Activated CD4-positive, alpha-beta memory T cell treated with anti-CD3 and anti-CD28 coated beads for 36 hours (primary cell): Measurements from ENCODE around the gene PTPRQ. TPM values are rescaled to one million over a fixed set of nuclear protein-coding genes. Genes with fewer than 3 reads are reported as not detected.

ENCODE experiments used
- CTCF ChIA-PET: fragments of 350-600 bp; sonication (Branson Sonifier 250); formaldehyde crosslinking; loops from one replicate; lab custom pipeline; 2021; ENCODE audit warnings: antibody characterized with exemption, inconsistent platforms; lab: Charles Lee
- POLR2A ChIA-PET: fragments of 350-600 bp; sonication (Branson Sonifier 250); formaldehyde crosslinking; loops from one replicate; lab custom pipeline; 2021; ENCODE audit warnings: antibody characterized with exemption; lab: Charles Lee
- DNase-seq: peaks from one replicate; pipeline ENCODE4 v3.0.0-alpha.2; 2020
- H3K27ac Mint-ChIP-seq: one replicate; pipeline ENCODE4 v1.8.0; 2021; ENCODE audit warnings: mixed read lengths
- H3K27me3 Mint-ChIP-seq: one replicate; pipeline ENCODE4 v1.8.0; 2021; ENCODE audit warnings: mixed read lengths
- H3K36me3 Mint-ChIP-seq: one replicate; pipeline ENCODE4 v1.8.0; 2021; ENCODE audit warnings: mixed read lengths
- H3K4me1 Mint-ChIP-seq: one replicate; pipeline ENCODE4 v1.8.0; 2021; ENCODE audit warnings: low read depth, mixed read lengths
- H3K4me3 Mint-ChIP-seq: one replicate; pipeline ENCODE4 v1.8.0; 2021; ENCODE audit warnings: mild to moderate bottlenecking, mixed read lengths
- H3K9me3 Mint-ChIP-seq: one replicate; pipeline ENCODE4 v1.8.0; 2021; ENCODE audit warnings: mixed read lengths
- intact Hi-C: fragments of 100-400 bp; cut with micrococcal nuclease; formaldehyde crosslinking; loops from one replicate; pipeline ENCODE4 v1.15.1; 2023
- total RNA-seq, 2 experiments: library from RNA; stranded (reverse); gene quantifications; one replicate each; pipeline ENCODE4 v1.2.3, GENCODE V29; 2021

PTPRQ gene
- total RNA-seq, 2 experiments from 2014 or later, result not detected

DNA sequence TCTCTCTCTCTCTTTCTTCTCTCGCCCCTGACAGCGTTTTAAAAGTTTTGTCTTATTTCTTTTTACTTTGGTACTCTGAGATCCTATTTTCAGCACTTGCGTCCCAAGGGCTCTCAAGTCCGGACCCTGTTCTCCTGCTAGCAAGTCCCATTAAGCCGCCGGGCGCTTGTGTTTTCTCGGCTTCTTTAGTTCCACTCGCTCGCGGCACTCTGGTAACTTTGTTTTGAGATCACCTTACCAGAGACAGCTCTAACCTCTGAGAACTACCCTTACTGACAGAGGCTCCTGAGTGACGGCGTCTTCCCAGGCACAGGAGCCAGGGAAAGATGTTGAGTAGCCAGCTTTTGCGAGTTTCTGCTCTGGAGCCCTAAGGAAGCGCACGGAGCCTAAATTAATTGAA is 270.0 kb downstream of the PTPRQ start:
- intact Hi-C loops, result no loop called here
- Mint-ChIP-seq H3K9me3 (no peaks in the 10 kb centered on the region), H3K4me3 (no peak overlapping the region)

DNA sequence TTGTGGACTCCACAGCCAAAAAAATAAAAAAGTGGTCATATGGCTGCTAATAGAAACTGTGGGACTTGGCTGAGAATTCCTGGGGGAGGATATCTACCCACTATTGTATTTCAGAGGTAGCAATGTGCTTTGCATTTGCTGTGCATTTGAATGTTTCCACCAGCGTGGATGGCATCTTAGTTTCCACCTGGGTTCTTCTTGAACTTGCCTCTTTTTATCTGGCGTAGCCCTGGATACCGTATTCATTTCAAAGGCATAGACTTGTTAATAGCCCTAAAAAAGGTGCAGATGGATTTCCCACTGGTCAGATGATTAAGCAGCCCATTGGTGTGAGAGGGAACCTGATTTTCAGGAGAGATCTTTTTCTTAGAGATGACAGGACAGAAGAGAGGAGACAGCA is 270.8 kb downstream of the PTPRQ start:
- Mint-ChIP-seq H3K27ac (no peak overlapping the region), H3K4me3 (no peak overlapping the region), H3K4me1 (no peaks in the 10 kb centered on the region), H3K27me3 (peaks cover 10% of the 10 kb centered on the region), H3K36me3 (no peaks in the 10 kb centered on the region), H3K9me3 (no peaks in the 10 kb centered on the region)
- ChIA-PET POLR2A (no interaction called here), CTCF (no interaction called here)
- no peak for DNase-seq
- intact Hi-C loops, result no loop called here

More for the DNA sequence above, 270.0 kb downstream of the PTPRQ start:
- Mint-ChIP-seq H3K4me1 (no peaks in the 10 kb centered on the region), H3K27me3 (peaks cover 12% of the 10 kb centered on the region), H3K36me3 (no peaks in the 10 kb centered on the region), H3K27ac (no peak overlapping the region)
- ChIA-PET POLR2A (no interaction called here), CTCF (no interaction called here)
- no peak for DNase-seq

DNA sequence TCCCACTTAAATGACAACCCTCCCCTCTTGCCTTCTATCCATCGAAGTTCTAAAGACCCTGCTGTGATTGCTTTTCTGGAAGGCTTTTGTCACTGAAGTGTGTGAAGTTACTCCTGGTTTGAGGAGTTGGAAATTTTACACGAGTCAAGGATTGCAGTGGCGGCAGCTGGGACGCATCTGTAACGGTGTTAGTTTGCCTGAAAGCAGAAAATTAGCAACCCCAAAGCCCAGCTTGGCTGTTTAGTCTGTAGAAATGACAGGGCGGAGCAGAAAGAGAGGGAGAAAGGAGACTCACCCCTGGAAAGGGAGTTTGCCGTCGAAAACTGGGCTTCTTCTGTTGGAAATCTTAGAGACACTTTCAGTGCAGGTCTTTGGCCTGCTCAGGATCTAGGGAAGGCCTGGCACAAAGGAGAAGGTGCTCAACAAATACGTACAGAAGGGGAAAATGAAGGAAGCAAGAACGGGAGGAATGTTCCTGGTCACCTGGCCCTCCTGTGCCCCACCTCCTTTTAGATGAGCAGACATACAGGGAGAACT is 271.7 kb downstream of the PTPRQ start:
- H3K4me1 Mint-ChIP-seq, result no peaks in the 10 kb centered on the region
- no peaks in the 10 kb centered on the region for H3K36me3 Mint-ChIP-seq
- no peak for DNase-seq
- peaks cover 8% of the 10 kb centered on the region for H3K27me3 Mint-ChIP-seq
- intact Hi-C loops, result no loop called here
- ChIA-PET POLR2A (no interaction called here), CTCF (no interaction called here)
- no peak overlapping the region for H3K4me3 Mint-ChIP-seq
- H3K9me3 Mint-ChIP-seq, result no peaks in the 10 kb centered on the region
- H3K27ac Mint-ChIP-seq, result no peak overlapping the region

DNA sequence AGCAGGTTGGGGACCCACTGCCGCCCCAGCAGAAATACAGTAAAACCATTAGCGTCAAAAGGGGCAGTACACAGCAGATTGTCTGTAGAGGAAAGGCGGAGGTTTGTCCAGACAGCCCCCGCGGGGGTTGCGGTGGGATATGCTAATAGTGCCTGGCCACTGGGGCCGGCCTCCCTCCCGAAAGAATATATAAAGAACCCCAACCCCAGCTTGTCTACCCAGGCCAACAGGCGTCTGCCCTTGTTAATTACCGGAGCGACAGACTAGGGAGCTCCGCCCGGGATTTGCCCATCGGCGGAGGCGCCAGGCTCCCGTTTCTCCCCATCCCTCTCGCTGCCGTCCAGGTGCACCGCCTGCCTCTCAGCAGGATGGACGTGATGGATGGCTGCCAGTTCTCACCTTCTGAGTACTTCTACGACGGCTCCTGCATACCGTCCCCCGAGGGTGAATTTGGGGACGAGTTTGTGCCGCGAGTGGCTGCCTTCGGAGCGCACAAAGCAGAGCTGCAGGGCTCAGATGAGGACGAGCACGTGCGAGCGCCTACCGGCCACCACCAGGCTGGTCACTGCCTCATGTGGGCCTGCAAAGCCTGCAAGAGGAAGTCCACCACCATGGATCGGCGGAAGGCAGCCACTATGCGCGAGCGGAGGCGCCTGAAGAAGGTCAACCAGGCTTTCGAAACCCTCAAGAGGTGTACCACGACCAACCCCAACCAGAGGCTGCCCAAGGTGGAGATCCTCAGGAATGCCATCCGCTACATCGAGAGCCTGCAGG is 272.8 kb downstream of the PTPRQ start, which contains the start of gene MYF5:
Gene MYF5 (plus strand): TSS at position 217 of the 774 bp plus-strand sequence. CDS start 152 bp downstream, at position 369.
- H3K27ac Mint-ChIP-seq, result no peak within 1 kb of the TSS
- no peak within 1 kb of the TSS for H3K4me3 Mint-ChIP-seq
- H3K9me3 Mint-ChIP-seq, result no peaks in the 10 kb centered on the region
- peaks cover 8% of the 10 kb centered on the region for H3K27me3 Mint-ChIP-seq
- no peaks in the 10 kb centered on the region for H3K4me1 Mint-ChIP-seq
- CTCF ChIA-PET, result no interaction called here
- POLR2A ChIA-PET, result no interaction called here
- DNase-seq, result no peak
- intact Hi-C loops, result no loop called here
- H3K36me3 Mint-ChIP-seq, result no peaks in the 10 kb centered on the region

DNA sequence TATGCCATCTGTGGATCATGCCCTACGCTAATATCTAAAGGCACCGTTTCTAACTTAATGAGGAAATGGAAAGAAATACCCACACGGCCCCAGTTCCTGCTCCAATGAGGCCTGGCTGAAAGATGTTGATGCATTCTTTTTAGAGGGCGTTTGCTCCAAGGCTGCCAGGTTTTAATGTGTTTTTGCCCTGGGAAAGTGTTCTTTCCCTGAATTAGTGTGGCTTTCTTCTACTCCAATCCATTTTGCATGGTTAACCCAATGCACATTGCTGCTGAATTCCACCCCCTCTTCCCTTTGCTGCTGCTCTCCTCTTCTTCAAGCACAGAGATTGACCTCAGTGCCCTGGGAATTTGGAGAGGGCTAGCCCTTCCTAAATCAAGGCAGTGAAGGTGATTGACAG is 273.8 kb downstream of the PTPRQ start:
- Mint-ChIP-seq H3K36me3 (no peaks in the 10 kb centered on the region), H3K27ac (no peak overlapping the region), H3K4me3 (no peak overlapping the region), H3K27me3 (peaks cover 8% of the 10 kb centered on the region), H3K9me3 (no peaks in the 10 kb centered on the region), H3K4me1 (no peaks in the 10 kb centered on the region)
- ChIA-PET POLR2A (no interaction called here), CTCF (no interaction called here)
- no peak for DNase-seq
- intact Hi-C loops, result no loop called here

DNA sequence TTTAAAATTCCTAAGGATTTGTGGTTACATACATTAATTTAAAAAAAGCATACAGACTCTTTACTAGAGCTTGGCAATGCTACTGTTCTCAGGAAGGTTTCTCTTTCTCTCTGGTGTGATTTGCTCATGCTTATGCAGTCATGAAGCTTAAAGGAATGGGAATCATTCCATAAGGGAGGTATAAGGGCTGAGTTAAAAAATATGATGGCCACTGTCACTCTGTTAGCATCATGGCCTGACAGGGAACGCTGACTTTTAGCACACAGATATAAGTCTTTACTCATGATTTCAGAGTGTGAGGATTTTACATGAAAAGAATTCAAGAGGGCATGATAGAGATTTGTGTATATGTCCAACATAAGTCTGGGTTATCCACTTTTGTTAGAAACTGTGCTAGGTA is 276.5 kb downstream of the PTPRQ start:
- Mint-ChIP-seq H3K27ac (no peak overlapping the region), H3K36me3 (no peaks in the 10 kb centered on the region), H3K4me3 (no peak overlapping the region), H3K4me1 (no peaks in the 10 kb centered on the region), H3K27me3 (peaks cover 3% of the 10 kb centered on the region), H3K9me3 (no peaks in the 10 kb centered on the region)
- no peak for DNase-seq
- intact Hi-C loops, result no loop called here
- ChIA-PET POLR2A (no interaction called here), CTCF (no interaction called here)

DNA sequence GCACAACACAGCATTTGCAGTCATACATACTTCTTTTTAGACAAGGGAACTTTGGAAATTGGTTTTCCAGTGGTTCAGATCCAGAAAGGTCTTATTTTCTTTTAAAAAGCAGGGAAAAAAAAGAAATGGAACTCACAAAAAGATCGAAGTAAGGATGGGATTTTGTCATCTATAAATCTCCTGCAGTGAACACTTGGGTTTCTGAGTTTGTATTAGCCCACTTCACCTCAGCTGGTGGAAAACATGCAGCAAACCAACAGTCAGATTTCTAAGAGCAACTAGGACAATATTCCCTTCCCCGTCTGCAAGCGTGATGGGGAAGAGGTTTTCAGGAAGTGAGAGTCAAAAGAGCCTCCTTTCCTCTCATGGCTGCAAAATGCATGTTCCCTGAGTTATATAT is 277.3 kb downstream of the PTPRQ start:
- no peak for DNase-seq
- POLR2A ChIA-PET, result no interaction called here
- Mint-ChIP-seq H3K36me3 (no peaks in the 10 kb centered on the region), H3K27ac (no peak overlapping the region), H3K27me3 (peaks cover 3% of the 10 kb centered on the region), H3K4me3 (no peak overlapping the region), H3K4me1 (no peaks in the 10 kb centered on the region), H3K9me3 (no peaks in the 10 kb centered on the region)
- CTCF ChIA-PET, result no interaction called here
- intact Hi-C loops, result no loop called here
